Measurements from ENCODE around the gene CC2D1A. TPM values are rescaled to one million over a fixed set of nuclear protein-coding genes. Genes with fewer than 3 reads are reported as not detected.
A peak's percentile ranks its signal among the peaks of the same experiment; 100 is the strongest.

The CC2D1A gene
- total and polyA plus RNA-seq, 2 donors from 2014 or later, result 28.8 to 36.9 TPM

DNA sequence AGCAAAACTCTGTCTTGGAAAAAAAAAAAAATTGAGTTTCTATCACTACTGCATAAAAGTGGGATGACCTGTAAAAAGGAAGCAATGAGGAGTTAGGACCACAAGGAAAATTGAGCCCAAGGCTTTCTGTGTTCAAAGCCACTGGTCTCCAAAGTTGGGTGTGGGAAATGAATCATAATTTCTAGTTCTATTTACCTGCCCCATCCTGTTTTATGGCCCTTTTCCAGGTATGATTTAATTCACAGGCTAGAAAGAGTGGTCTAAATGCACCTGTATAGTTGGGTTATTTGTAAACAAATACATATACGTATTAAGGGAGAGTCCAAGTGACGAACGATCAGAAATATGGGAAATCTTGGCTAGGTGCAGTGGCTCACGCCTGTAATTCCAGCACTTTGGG lies 40.4 kb downstream of the CC2D1A start:
- no peak for TF ChIP-seq CTCF (IDR thresholded peaks at IDR 0.05; ENCODE audit: borderline replicate concordance, extremely low read depth, insufficient read depth)
- Histone ChIP-seq H3K4me1 (ENCODE audit: control insufficient read depth in 2 of 3, insufficient read depth in 2 of 3, low read depth in 1 of 3, low read length in 3 of 3) (no peaks in the 10 kb centered on the region), H3K27ac (ENCODE audit: low read depth in 2 of 2, low read length in 2 of 2) (no peak overlapping the region), H3K36me3 (ENCODE audit: control insufficient read depth in 2 of 3, insufficient read depth in 3 of 3, low read length in 3 of 3) (no peaks in the 10 kb centered on the region), H3K4me3 (ENCODE audit: low read length in 3 of 3) (no peak overlapping the region), H3K9me3 (ENCODE audit: control insufficient read depth in 2 of 3, insufficient read depth in 1 of 3, low read length in 3 of 3) (no peaks in the 10 kb centered on the region), H3K27me3 (ENCODE audit: control insufficient read depth, insufficient read depth, low read length) (no peaks in the 10 kb centered on the region), H3K9ac (ENCODE audit: low read length in 3 of 3) (no peak overlapping the region)
- FAIRE-seq (no peak), DNase-seq (no peak)
- intact Hi-C loops (cut with DNase I), result no loop called here

- intact Hi-C loops (cut with DNase I), result no loop called here
Measured at GRCh38 chr19:13951043-13951442, 45.0 kb downstream of the CC2D1A start.

DNA sequence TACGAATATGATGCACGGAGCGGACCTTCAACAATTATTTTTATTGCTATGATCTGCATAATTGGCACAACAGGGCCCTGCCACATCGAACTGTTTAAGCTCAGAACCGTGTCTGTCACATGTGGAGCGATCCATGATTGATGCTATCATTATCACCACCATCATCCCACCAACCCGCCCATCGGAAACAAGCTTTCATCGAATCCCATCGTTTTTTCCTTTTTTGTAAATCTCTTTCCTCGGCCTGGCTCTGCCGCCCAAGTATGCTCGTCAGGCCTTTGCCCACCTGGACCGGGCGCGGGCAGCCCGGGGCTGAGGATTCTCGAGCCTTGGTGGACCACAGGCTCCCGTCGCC lies 45.8 kb downstream of the CC2D1A start:
- H3K27ac ChIP-seq (ENCODE audit: low read depth in 2 of 2, low read length in 2 of 2), result no peak overlapping the region
- H3K9ac ChIP-seq (ENCODE audit: low read length in 3 of 3), result no peak overlapping the region

More at GRCh38 chr19:13951043-13951442, 45.0 kb downstream of the CC2D1A start:
- no peaks in the 10 kb centered on the region for H3K9me3 ChIP-seq (ENCODE audit: control insufficient read depth in 2 of 3, insufficient read depth in 1 of 3, low read length in 3 of 3)
- no peaks in the 10 kb centered on the region for H3K27me3 ChIP-seq (ENCODE audit: control insufficient read depth, insufficient read depth, low read length)
- DNase-seq, result no peak
- H3K4me3 ChIP-seq (ENCODE audit: low read length in 3 of 3), result no peak overlapping the region
- H3K9ac ChIP-seq (ENCODE audit: low read length in 3 of 3), result no peak overlapping the region
- H3K36me3 ChIP-seq (ENCODE audit: control insufficient read depth in 2 of 3, insufficient read depth in 3 of 3, low read length in 3 of 3), result peaks cover 0 to 11% (median 3%) of the 10 kb centered on the region in 3 donors
- no peak for TF ChIP-seq CTCF (IDR thresholded peaks at IDR 0.05; ENCODE audit: borderline replicate concordance, extremely low read depth, insufficient read depth)
- no peak for FAIRE-seq
- H3K4me1 ChIP-seq (ENCODE audit: control insufficient read depth in 2 of 3, insufficient read depth in 2 of 3, low read depth in 1 of 3, low read length in 3 of 3), result peaks cover 0 to 11% (median 10%) of the 10 kb centered on the region in 3 donors
- H3K27ac ChIP-seq (ENCODE audit: low read depth in 2 of 2, low read length in 2 of 2), result no peak overlapping the region

More for the DNA sequence above, 45.8 kb downstream of the CC2D1A start:
- Histone ChIP-seq H3K4me1 (ENCODE audit: control insufficient read depth in 2 of 3, insufficient read depth in 2 of 3, low read depth in 1 of 3, low read length in 3 of 3) (peaks cover 0 to 11% (median 10%) of the 10 kb centered on the region in 3 donors), H3K4me3 (ENCODE audit: low read length in 3 of 3) (peak overlapping the region; percentile 36 to 57 (median 47)), H3K36me3 (ENCODE audit: control insufficient read depth in 2 of 3, insufficient read depth in 3 of 3, low read length in 3 of 3) (peaks cover 0 to 18% (median 3%) of the 10 kb centered on the region in 3 donors), H3K9me3 (ENCODE audit: control insufficient read depth in 2 of 3, insufficient read depth in 1 of 3, low read length in 3 of 3) (no peaks in the 10 kb centered on the region), H3K27me3 (ENCODE audit: control insufficient read depth, insufficient read depth, low read length) (no peaks in the 10 kb centered on the region)
- intact Hi-C loops (cut with DNase I), result no loop called here
- FAIRE-seq (no peak), DNase-seq (no peak)
- TF ChIP-seq CTCF (IDR thresholded peaks at IDR 0.05; ENCODE audit: borderline replicate concordance, extremely low read depth, insufficient read depth), result no peak

Measured in kidney (tissue), 14 donors.